Upper lobe of right lung (tissue), 1 donor: ENCODE results near the gene RCOR2. TPM values are rescaled to one million over a fixed set of nuclear protein-coding genes. Genes with fewer than 3 reads are reported as not detected.
"Not testable (repeated sequence)": the region's sequence is repeated elsewhere in the genome, so short reads cannot be mapped to it uniquely, and the experiment has no call there.

Experiments used
- ATAC-seq: fragments of 200-7000 bp; cut with Tn5 transposase; one replicate; pipeline ENCODE4 v1.9.1; 2020; ENCODE audit warnings: mild to moderate bottlenecking, moderate library complexity
- DNase-seq: peaks from one replicate; pipeline ENCODE4 v3.0.0-alpha.2; 2020
- H3K27ac ChIP-seq: fragments of 200-600 bp; one replicate; pipeline ENCODE4 v1.8.0; 2022
- H3K27me3 ChIP-seq: fragments of 200-600 bp; one replicate; pipeline ENCODE4 v1.8.0; 2022; ENCODE audit warnings: mild to moderate bottlenecking
- H3K36me3 ChIP-seq: fragments of 200-600 bp; one replicate; pipeline ENCODE4 v1.8.0; 2022
- H3K4me1 ChIP-seq: fragments of 200-600 bp; one replicate; pipeline ENCODE4 v1.8.0; 2022
- H3K4me3 ChIP-seq: fragments of 200-600 bp; one replicate; pipeline ENCODE4 v1.8.0; 2022; ENCODE audit warnings: mild to moderate bottlenecking
- H3K9me3 ChIP-seq: fragments of 200-600 bp; one replicate; pipeline ENCODE4 v1.8.0; 2022
- CTCF ChIP-seq: fragments of 200-600 bp; IDR thresholded peaks from one replicate; pipeline ENCODE4 v1.8.0; 2022; ENCODE audit warnings: antibody characterized with exemption
- intact Hi-C: fragments of 100-400 bp; cut with DNase I; formaldehyde crosslinking; loops from one replicate; pipeline ENCODE4 v1.11.0; 2022
- long read RNA-seq: library from polyadenylated mRNA; unstranded; transcript quantifications from one replicate; pipeline ENCODE4 v2.0.0, GENCODE V29; 2021
- total RNA-seq: library from RNA; stranded (reverse); fragmentation: NEBNext Ultra II Directional; extraction: Animal tissue kit (Norgen Biotek cat#: 25700); gene quantifications from one replicate; pipeline ENCODE4 v1.2.1, GENCODE V29; 2021
- donor health status: DM: no; HTN: yes; CAD: no; lungs with severe emphysema.

The RCOR2 gene
- total RNA-seq = 0.69 TPM
- long read RNA-seq = 0 reads

GRCh38 chr11:63916837-63917691 is at the start of gene RCOR2:
Gene RCOR2 (minus strand): TSS chr11:63917164. CDS start chr11:63916456, 708 bp downstream.
- no peak for TF ChIP-seq CTCF
- H3K36me3 ChIP-seq = no peaks in the 10 kb centered on the region
- H3K27ac ChIP-seq = peak within 1 kb of the TSS; percentile 51
- DNase-seq = peak; percentile 81
- peaks cover 44% of the 10 kb centered on the region for H3K4me1 ChIP-seq
- ATAC-seq = peak; percentile 59
- intact Hi-C loops = no loop called here
- H3K27me3 ChIP-seq = no peaks in the 10 kb centered on the region
- no peaks in the 10 kb centered on the region for H3K9me3 ChIP-seq
- H3K4me3 ChIP-seq = peak within 1 kb of the TSS; percentile 50

DNA sequence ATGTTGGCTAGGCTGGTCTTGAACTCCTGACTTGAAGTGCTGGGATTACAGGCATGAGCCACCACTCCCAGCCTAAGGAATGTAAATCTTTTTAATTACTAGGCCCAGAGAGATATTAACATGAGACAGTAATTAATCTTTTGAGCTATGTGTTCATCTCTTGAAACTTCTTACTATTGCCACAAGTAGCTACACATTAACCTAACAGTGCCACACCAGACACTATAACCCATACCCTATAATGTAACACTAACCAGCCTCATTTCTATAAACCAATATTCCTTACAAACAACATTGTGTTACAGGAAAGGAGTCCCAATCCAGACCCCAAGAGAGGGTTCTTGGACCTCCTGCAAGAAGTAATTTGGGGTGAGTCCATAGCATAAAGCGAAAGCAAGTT is 49.5 kb upstream of the RCOR2 start:
- no peaks in the 10 kb centered on the region for H3K4me1 ChIP-seq
- intact Hi-C loops = no loop called here
- no peaks in the 10 kb centered on the region for H3K27me3 ChIP-seq
- H3K4me3 ChIP-seq = no peak overlapping the region
- no peaks in the 10 kb centered on the region for H3K9me3 ChIP-seq
- ATAC-seq (no peak), DNase-seq (no peak)
- TF ChIP-seq CTCF = no peak
- H3K27ac ChIP-seq = no peak overlapping the region
- no peaks in the 10 kb centered on the region for H3K36me3 ChIP-seq

DNA sequence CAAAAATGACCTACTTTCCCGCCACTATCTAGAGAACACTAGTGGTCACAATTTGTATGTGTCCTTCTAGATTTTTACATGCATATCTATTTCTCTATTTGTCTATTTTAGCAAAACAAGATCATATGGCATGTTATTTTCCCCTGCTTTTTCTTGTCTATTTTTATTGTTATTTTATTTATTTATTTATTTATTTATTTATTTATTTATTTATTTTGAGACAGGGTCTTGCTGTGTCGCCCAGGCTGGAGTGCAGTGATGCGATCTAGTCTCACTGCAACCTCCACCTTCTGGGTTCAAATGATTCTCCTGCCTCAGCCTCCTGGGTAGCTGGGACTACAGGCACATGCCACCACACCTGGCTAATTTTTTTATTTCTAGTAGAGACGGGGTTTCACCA is 46.9 kb upstream of the RCOR2 start:
- H3K27me3 ChIP-seq, DNase-seq, H3K36me3 ChIP-seq, H3K4me3 ChIP-seq, ATAC-seq, H3K4me1 ChIP-seq, H3K27ac ChIP-seq, intact Hi-C loops, H3K9me3 ChIP-seq: not testable (repeated sequence)

- ATAC-seq (peak; percentile 55), DNase-seq (no peak)
- H3K27me3 ChIP-seq = no peaks in the 10 kb centered on the region
- H3K4me3 ChIP-seq = no peak overlapping the region
- intact Hi-C loops = no loop called here
- H3K27ac ChIP-seq = no peak overlapping the region
- TF ChIP-seq CTCF = no peak
- no peaks in the 10 kb centered on the region for H3K4me1 ChIP-seq
- no peaks in the 10 kb centered on the region for H3K9me3 ChIP-seq
- no peaks in the 10 kb centered on the region for H3K36me3 ChIP-seq
Observed at GRCh38 chr11:63961608-63962412, 44.8 kb upstream of the RCOR2 start.

DNA sequence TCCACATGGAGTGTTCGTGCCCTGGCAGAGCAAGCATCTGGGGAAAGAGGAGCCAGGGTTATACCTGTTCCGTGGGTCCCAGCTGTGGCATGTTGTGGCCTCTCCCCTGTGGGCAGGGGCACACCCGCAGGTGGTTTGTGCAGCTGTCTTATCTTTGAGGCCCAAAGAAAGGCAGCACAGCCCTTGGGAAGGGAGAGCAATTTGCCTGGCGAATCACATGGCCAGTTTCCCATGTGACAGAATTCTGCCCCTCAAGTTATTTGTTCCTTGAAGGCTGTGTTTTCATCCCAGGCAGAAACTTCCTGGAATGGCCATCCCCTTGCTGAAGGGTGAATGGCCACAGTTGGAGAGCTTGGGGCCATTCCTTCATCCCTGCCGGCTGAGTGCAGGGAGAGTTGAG is 41.0 kb upstream of the RCOR2 start:
- no peak for TF ChIP-seq CTCF
- Histone ChIP-seq H3K27me3 (no peaks in the 10 kb centered on the region), H3K4me3 (no peak overlapping the region), H3K27ac (no peak overlapping the region), H3K9me3 (no peaks in the 10 kb centered on the region), H3K4me1 (no peaks in the 10 kb centered on the region), H3K36me3 (peaks cover 27% of the 10 kb centered on the region)
- intact Hi-C loops = no loop called here
- DNase-seq = no peak
- no peak for ATAC-seq

DNA sequence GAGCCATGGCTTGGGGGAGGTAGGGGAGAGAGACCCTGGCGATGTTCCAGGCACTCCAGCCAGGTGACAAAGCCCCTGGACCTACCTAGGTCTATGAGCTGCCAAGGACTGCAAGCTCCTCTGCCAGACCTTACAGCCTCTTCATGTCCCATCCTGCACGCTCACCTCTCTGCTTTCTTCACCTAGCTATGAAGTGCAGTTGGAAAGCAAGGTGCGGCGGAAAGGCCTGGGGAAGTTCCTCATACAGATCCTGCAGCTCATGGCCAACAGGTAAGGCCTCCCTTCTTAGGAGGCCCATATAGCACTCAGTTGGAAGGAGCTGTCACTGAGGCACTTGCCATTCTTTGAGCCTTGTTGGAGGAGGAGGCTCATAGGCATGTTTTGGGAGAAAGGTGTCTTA is 35.6 kb upstream of the RCOR2 start:
- intact Hi-C loops = no loop called here
- H3K27me3 ChIP-seq = no peaks in the 10 kb centered on the region
- no peak for TF ChIP-seq CTCF
- H3K27ac ChIP-seq = no peak overlapping the region
- H3K9me3 ChIP-seq = no peaks in the 10 kb centered on the region
- no peaks in the 10 kb centered on the region for H3K4me1 ChIP-seq
- ATAC-seq (no peak), DNase-seq (no peak)
- H3K36me3 ChIP-seq = peaks cover 30% of the 10 kb centered on the region
- H3K4me3 ChIP-seq = no peak overlapping the region
